Lower leg skin (tissue), 4 donors: ENCODE measurements around the gene GNG7. TPM values are rescaled to one million over a fixed set of nuclear protein-coding genes. Genes with fewer than 3 reads are reported as not detected.
A peak's percentile ranks its signal among the peaks of the same experiment; 100 is the strongest.
"Not testable (repeated sequence)": the region's sequence is repeated elsewhere in the genome, so short reads cannot be mapped to it uniquely, and the experiment has no call there.

ENCODE experiments used
- DNase-seq, 2 donors: peaks; one replicate each; pipeline ENCODE4 v3.0.0-alpha.2; 2019; ENCODE audit warnings: low spot score in 2 of 2
- H3K4me3 ChIP-seq: fragments of 200-600 bp; sonication (generic); 2 replicates; pipeline ENCODE4 v1.5.1; 2017; ENCODE audit warnings: mild to moderate bottlenecking, low read depth; ENCODE audit not compliant: poor library complexity, severe bottlenecking
- CTCF ChIP-seq, 3 donors: fragments of 450-650 bp; IDR thresholded peaks; one replicate each; pipeline ENCODE4 v1.5.1; 2016; ENCODE audit warnings: antibody characterized with exemption in 3 of 3, mild to moderate bottlenecking in 3 of 3, moderate library complexity in 2 of 3
- POLR2A ChIP-seq, 2 donors: fragments of 450-650 bp; IDR thresholded peaks; one replicate each; pipeline ENCODE4 v1.6.1; 2016 to 2017; ENCODE audit warnings: antibody characterized with exemption in 2 of 2, mild to moderate bottlenecking in 1 of 2, moderate library complexity in 1 of 2
- WGBS, 2 donors: methylation state at CpG; one replicate each; pipeline ENCODE4 v1.1.5; 2018; 5-methylcytosine and 5-hydroxymethylcytosine counted together
- intact Hi-C: fragments of 100-400 bp; cut with DNase I; formaldehyde crosslinking; loops from one replicate; pipeline ENCODE4 v1.15.0; 2023; ENCODE audit warnings: low total_unique reads
- total RNA-seq, 4 donors: library from RNA; depleted of rRNA; stranded (reverse); fragments of >200 nt; gene quantifications; one replicate each; pipeline ENCODE4 v1.1.0, GENCODE V29; 2016

The GNG7 gene
- total RNA-seq, 4 donors from 2014 or later = 0.59 to 3.4 (median 2.4) TPM

- 75 to 83% methylated on average over 22 of the region's 22 CpGs for WGBS, 2 donors
- intact Hi-C loops = loop anchor here (5.0 kb wide), 1 partner anchor 65 kb away; the partner anchor contains the start of gene GADD45B
- TF ChIP-seq CTCF (IDR thresholded peaks at IDR 0.05) = no peak
- no peak for TF ChIP-seq POLR2A (IDR thresholded peaks at IDR 0.05)
- H3K4me3 ChIP-seq = no peak overlapping the region
- DNase-seq = no peak
Measured at GRCh38 chr19:2542341-2543069, 160.0 kb downstream of the GNG7 start.

GRCh38 chr19:2540646-2541454, 161.6 kb downstream of the GNG7 start:
- intact Hi-C loops = loop anchor here (5.0 kb wide), 1 partner anchor 64 kb away; the partner anchor contains the start of gene GADD45B
- TF ChIP-seq POLR2A (IDR thresholded peaks at IDR 0.05) (no peak), CTCF (IDR thresholded peaks at IDR 0.05) (peak in 1 of 3 donors; percentile 42)
- 26 to 36% methylated on average over 34 to 35 of the region's 35 CpGs for WGBS, 2 donors

GRCh38 chr19:2540251-2540645, 162.2 kb downstream of the GNG7 start:
- TF ChIP-seq POLR2A (IDR thresholded peaks at IDR 0.05) = no peak
- no peak for TF ChIP-seq CTCF (IDR thresholded peaks at IDR 0.05)
- 62 to 79% methylated on average over 11 to 12 of the region's 12 CpGs for WGBS, 2 donors
- DNase-seq = no peak
- intact Hi-C loops = loop anchor here (5.0 kb wide), 1 partner anchor 63 kb away; the partner anchor contains the start of gene GADD45B
- H3K4me3 ChIP-seq = no peak overlapping the region

More at GRCh38 chr19:2540646-2541454, 161.6 kb downstream of the GNG7 start:
- peak; percentile 84 to 98 for DNase-seq
- H3K4me3 ChIP-seq = no peak overlapping the region

GRCh38 chr19:2538096-2538757, 164.3 kb downstream of the GNG7 start:
- H3K4me3 ChIP-seq = no peak overlapping the region
- intact Hi-C loops = no loop called here
- TF ChIP-seq CTCF (IDR thresholded peaks at IDR 0.05) = no peak
- TF ChIP-seq POLR2A (IDR thresholded peaks at IDR 0.05) = no peak
- 85 to 95% methylated on average over 10 of the region's 10 CpGs for whole genome bisulfite sequencing, 2 donors
- DNase-seq = no peak

GRCh38 chr19:2537584-2537983, 164.9 kb downstream of the GNG7 start:
- 80 to 89% methylated on average over 9 of the region's 9 CpGs for WGBS, 2 donors
- H3K4me3 ChIP-seq, DNase-seq, intact Hi-C loops: not testable (repeated sequence)

- intact Hi-C loops = no loop called here
- no peak for TF ChIP-seq POLR2A (IDR thresholded peaks at IDR 0.05)
- no peak for TF ChIP-seq CTCF (IDR thresholded peaks at IDR 0.05)
- 57 to 65% methylated on average over 12 of the region's 12 CpGs for WGBS, 2 donors
- no peak for DNase-seq
- no peak overlapping the region for H3K4me3 ChIP-seq
Measured at GRCh38 chr19:2536461-2536860, 166.0 kb downstream of the GNG7 start.
